HuH-7 (cell line): ENCODE data around the gene FAAP100.

Source experiments
- DNase-seq: peaks from one replicate; pipeline ENCODE4 v3.0.0; 2011; ENCODE audit warnings: low spot score

Gene FAAP100

DNA sequence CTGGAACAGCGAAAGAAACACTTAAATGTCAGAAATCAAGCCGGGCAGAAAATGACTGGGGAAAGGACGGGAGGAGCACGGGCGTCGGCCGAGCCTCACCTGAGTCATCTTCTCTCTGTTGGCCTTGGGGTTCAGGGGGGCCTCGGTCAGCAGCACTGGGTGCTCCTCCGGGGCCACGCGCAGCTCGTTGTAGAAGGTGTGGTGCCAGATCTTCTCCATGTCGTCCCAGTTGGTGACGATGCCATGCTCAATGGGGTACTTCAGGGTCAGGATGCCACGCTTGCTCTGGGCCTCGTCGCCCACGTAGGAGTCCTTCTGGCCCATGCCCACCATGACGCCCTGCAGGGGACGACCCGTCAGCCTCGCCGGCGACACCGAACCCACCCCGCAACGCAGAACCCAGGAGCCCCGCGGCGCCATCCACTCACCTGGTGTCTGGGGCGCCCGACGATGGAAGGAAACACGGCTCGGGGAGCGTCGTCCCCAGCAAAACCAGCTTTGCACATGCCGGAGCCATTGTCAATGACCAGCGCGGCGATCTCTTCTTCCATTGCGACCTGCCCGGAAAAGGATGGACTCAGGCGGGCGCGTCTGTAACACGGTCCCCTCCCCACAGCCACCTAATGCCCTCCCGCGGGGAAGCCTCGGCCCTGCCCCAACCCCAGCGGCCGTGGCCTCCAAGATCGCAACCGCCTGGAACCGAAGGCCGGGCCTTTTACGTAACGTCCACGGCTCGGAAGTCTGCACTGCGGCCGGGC lies 40.2 kb downstream of the FAAP100 start:
- DNase-seq = no peak

DNA sequence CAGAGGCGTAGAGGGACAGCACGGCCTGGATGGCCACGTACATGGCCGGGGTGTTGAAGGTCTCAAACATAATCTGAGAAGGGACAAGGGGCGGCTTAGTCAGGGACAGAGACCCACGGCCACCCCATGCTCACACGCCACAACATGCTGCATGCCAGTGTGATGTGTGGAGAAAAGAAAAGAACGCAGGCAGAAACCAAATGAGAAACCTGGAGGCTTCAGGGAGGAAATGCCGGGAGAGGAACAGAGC lies 40.7 kb downstream of the FAAP100 start:
- DNase-seq = no peak

GRCh38 chr17:81510785-81511553 lies 41.2 kb downstream of the FAAP100 start:
- no peak for DNase-seq

DNA sequence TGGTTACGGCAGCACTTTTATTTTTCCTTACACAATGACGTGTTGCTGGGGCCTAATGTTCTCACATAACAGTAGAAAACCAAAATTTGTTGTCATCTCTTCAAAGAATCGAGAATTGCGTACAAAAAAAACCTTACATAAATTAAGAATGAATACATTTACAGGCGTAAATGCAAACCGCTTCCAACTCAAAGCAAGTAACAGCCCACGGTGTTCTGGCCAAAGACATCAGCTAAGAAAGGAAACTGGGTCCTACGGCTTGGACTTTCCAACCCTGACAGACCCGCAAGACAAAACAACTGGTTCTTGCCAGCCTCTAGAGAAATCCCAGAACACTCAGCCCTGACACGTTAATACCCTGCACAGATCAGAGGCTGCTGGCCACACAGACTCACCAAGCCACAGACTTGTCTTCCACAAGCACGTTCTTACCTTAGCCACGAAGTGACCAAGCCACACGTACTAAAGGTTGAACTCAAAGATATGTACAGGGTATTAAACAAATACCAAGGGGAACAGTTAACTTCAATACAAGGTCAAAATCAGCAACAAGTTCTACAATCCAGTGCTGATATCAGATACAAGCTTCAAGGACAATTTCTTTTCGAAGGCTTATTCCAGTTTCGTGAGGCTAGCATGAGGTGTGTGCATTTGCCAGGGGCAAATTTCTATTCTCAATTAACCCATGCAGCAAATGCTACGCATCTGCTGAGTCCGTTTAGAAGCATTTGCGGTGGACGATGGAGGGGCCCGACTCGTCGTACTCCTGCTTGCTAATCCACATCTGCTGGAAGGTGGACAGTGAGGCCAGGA lies 42.0 kb downstream of the FAAP100 start:
- DNase-seq = no peak

GRCh38 chr17:81509207-81509971 lies 42.8 kb downstream of the FAAP100 start:
- DNase-seq = no peak

DNA sequence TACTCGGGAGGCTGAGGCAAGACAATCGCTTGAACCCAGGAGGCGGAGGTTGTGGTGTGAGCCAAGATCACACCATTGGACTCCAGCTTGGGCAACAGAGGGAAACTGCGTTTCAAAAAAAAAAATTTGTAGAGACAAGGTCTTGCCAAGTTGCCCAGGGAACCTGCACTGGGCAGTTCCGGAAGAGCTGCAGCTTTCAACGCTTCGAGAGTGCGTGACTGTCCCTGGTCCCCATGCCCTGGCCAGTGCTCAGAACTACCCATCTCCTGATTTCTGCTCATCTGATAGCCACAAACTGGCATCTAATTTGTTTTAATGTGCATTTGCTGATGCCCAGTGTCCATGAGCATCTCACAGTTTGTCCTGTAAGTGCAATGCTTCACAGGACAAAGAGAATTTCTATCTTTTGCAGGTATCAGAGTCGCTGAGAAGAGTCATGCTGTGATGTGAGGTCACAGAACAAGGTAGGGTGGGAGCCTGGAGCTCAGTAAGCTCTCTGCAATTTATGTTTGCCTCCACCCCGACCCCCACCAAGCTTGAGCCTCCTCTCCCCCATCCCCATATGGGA lies 43.4 kb downstream of the FAAP100 start:
- no peak for DNase-seq

- no peak for DNase-seq
These were observed 48.5 kb downstream of the FAAP100 start for GRCh38 chr17:81503619-81504018.

- DNase-seq = no peak
These were observed 49.6 kb downstream of the FAAP100 start for GRCh38 chr17:81502471-81503017.

- no peak for DNase-seq
These were observed 52.1 kb downstream of the FAAP100 start for GRCh38 chr17:81500047-81500446.

DNA sequence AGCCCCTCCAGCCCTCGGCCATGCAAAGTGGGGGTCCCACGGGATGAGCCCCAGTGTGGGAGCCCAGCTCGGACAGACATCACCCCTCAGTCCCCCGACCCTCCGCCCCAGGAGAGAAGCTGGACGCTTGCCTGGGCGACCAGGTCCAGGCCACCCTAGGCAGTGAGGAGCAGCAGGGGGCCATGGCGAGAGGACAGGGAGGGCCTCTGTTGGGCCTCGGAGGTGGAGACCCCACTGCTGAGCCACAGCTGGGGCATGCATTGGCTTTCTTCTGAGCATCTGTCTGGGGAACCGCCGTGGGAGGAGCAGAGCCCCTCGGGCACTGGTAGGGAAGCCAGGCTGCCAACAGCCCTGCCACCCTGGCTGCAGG lies 52.6 kb downstream of the FAAP100 start:
- no peak for DNase-seq

DNA sequence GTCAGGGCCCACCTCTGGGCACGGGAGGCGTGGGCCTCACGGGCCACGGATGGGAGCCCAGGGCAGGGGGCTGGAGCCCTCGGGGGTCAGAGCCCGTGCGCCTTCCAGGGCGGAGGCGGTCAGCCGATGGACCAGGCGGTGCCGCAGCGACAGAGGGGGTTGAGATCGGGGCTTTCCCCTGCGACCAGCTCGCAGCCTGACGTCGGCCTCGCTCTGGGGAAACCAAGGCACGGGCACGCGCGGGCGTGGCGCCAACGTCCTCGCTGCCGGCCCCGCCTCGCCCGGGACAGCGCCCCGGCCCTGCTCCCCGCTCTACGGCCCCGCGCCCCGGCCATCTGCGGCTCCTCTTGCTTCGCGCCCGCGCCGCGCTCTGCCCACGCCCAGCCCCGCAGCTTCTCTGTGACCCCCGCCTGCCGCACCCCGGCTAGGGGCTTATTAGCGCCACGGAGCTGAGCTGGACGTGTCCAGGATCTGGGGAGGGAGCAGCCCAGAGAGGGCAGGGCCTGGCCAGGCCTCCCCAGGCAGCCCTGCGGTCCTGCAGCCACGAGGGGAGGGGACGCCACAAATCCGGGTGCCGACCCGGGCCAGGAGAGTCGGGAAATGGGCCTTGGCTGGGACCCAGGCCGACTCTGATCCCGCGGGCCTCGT lies 53.1 kb downstream of the FAAP100 start:
- DNase-seq = no peak

DNA sequence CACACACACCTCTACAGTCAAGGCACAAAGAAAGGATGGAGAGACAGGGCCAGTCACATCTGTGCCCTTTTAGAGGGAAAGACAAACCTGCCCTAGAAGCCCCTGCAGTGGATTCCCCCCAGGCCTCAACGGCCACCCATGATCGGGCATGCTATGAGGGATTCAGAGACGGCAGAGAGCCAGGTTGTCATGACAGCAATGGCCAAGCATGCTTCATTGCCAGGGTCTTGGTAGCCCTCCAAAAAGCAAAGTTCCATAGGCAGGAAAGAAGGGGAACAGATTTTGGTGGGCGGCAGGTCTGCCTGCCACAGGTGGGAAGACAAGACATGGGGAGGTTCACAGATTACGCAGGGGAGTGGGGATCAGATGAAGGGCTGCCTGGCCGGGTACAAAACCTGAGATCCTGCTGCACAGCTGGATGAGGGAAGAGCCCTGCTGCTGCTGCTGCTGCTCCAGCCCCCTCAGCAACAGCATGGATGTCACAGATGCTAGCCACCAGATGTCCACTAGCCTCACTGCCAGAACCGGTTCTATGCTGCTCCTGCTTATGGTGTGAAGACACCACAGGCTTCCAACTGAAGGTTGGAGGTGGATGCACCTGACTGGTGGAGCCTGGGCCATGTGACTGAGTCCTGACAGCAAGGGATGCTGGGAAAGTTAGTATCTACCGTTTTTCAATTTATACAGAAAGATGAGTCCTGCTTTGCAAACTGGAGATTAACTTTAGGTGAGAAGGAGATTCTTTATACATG lies 57.4 kb downstream of the FAAP100 start:
- no peak for DNase-seq

GRCh38 chr17:81493198-81494038 lies 58.7 kb downstream of the FAAP100 start:
- DNase-seq = no peak

DNA sequence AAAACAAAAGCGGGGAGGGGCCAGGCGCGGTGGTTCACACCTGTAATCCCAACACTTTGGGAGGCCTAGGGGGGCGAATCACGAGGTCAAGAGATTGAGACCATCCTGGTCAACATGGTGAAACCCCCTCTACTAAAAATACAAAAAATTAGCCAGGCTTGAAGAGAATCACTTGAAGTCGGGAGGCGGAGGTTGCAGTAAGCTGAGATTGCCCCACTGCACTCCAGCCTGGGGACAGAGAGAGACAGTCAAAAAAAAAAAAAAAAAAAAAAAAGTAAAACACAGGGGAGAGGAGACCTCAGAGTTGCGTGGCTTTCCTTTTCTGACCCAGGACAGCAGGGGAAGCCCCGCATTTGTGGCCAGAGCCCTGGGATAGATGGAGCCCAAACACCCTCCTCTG lies 59.4 kb downstream of the FAAP100 start:
- no peak for DNase-seq

GRCh38 chr17:81492202-81492601 lies 60.0 kb downstream of the FAAP100 start:
- DNase-seq = no peak

DNA sequence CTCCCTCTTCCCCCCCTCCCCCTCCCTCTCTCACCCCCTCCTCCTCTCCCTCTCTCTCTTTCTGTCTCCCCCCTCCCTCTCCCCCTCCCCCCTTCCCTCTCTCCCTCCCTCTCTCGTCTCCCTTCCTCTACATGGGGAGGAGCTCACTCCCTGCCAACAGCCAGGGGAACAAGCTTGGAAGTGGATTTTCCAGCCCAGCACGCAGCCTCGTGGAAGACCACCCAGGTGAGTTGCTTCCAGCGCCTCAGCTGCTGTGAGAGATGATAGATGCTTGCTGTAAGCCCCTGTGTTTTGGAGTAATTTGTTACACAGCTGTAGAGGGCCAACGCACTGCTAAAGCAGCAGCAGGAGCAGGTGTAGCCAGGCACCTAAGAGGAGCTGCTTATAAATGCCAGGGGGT lies 60.4 kb downstream of the FAAP100 start:
- no peak for DNase-seq

GRCh38 chr17:81491181-81491581 lies 61.0 kb downstream of the FAAP100 start:
- no peak for DNase-seq

GRCh38 chr17:81489998-81490992 lies 61.9 kb downstream of the FAAP100 start:
- DNase-seq = no peak
